Motor neuron (in vitro differentiated cells): ENCODE results near the gene CUL5. TPM values are rescaled to one million over a fixed set of nuclear protein-coding genes. Genes with fewer than 3 reads are reported as not detected.

Experiments
- ATAC-seq, 8 experiments: fragments of 200-7000 bp; cut with Tn5 transposase; replicated peaks in 6 of 8; 2 replicates each; pipeline ENCODE4 v1.8.0; 2021; ENCODE audit warnings: mild to moderate bottlenecking in 8 of 8, moderate library complexity in 8 of 8
- H3K27ac ChIP-seq, 2 donors: fragments of 250-450 bp; sonication (Bioruptor Pico); 2 replicates each; pipeline ENCODE4 v1.9.0; 2021; ENCODE audit warnings: antibody characterized with exemption in 2 of 2, mild to moderate bottlenecking in 2 of 2, moderate library complexity in 1 of 2
- H3K4me1 ChIP-seq, 2 donors: fragments of 250-450 bp; sonication (Bioruptor Pico); replicated peaks in 1 of 2; 2 replicates each; pipeline ENCODE4 v1.6.1; 2021; ENCODE audit warnings: antibody characterized with exemption in 2 of 2, mild to moderate bottlenecking in 2 of 2, moderate library complexity in 1 of 2
- H3K4me3 ChIP-seq, 5 donors: fragments of 250-450 bp; sonication (Bioruptor Pico); 2 replicates each; pipeline ENCODE4 v1.9.0; 2021; ENCODE audit warnings: antibody characterized with exemption in 5 of 5, mild to moderate bottlenecking in 5 of 5, moderate library complexity in 4 of 5
- WGBS, 10 experiments: fragments of 450-650 bp; shearing (Covaris generic); methylation state at CpG; one replicate each; pipeline ENCODE4 v1.0.0; 2022; 5-methylcytosine and 5-hydroxymethylcytosine counted together
- in situ Hi-C, 9 experiments: fragments of 400-800 bp; cut with MboI; loops; one replicate each; pipeline ENCODE4 v1.15.0; 2021; ENCODE audit warnings: low sequenced_read_pairs in 9 of 9, low pct_unique_long_range_greater_than_20kb in 2 of 9; ENCODE audit not compliant: unreplicated experiment in 9 of 9
- total RNA-seq, 8 experiments: library from RNA; unstranded; fragments of 300-600 nt; gene quantifications; 2 replicates each; pipeline versions ENCODE4 v1.2.3 to v1.2.4, GENCODE V29; 2022

Gene CUL5
- total RNA-seq, 8 experiments from 2014 or later: 20.1 to 31.4 (median 24.3) TPM

DNA sequence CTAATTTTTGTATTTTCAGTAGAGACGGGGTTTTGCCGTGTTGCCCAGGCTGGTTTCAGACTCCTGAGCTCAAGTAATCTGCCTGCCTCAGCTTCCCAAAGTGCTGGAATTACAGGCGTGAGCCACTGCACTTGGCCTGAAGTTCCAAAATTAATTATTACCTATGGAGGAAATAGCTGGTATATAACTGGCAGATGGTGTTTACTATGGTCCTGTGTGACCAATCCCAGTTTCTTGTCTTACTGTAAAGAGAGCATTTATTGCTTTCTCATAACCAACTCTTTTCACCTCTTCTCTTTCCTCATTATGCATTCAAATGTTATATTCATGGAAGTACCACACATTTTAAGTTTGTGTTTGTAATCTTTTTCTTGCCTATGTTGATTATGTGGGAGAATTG is 88.5 kb downstream of the CUL5 start:
- Histone ChIP-seq H3K4me3 (no peak overlapping the region), H3K4me1 (no peaks in the 10 kb centered on the region), H3K27ac (no peak overlapping the region)
- WGBS, 10 experiments: 95 to 100% (median 100%) methylated on average over 1 to 3 of the region's 3 CpGs; no CpG with 5 or more reads in 4 of the 10 experiments
- in situ Hi-C loops: no loop called here
- ATAC-seq: no peak

DNA sequence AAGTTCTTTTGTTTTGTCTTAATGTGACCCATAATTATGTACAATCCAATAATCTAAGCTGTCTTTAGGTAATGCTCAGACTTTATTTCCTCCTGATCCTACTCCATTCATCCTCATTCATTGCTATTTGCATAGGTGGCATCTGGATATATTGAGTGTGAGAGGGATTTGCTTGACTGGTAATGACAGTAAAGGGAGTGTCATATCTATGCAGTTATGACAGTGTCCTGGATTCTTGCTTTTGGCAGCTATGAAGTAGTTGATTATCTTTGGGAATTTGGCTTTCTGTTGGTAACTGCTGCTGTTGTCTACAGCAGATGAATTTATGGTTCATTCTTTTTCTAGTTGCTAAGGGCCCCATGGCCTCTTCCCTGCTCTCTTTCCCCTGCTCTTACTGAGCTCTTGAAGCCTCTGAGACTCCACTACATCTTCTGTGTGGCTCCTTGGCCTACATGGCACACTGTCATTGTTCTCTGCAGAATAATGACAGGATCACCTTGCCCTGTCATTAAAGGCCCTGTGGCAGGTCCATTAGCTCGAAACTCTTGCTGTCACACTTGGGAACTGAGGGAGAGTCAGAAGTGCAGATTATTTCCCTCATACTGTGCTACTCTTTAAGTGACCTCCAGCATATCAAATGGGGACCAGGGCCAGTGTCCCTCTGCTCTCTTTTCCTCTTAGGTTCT is 92.5 kb downstream of the CUL5 start:
- WGBS, 10 experiments: 63 to 100% (median 92%) methylated on average over 1 of the region's 1 CpG; no CpG with 5 or more reads in 6 of the 10 experiments
- ATAC-seq: peak in 3 of 8 experiments; percentile 55 to 98 (median 57)
- Histone ChIP-seq H3K4me3 (no peak overlapping the region), H3K4me1 (no peaks in the 10 kb centered on the region), H3K27ac (no peak overlapping the region)
- in situ Hi-C loops: loop anchor here in 1 of 9 experiments (25.0 kb wide), 1 partner anchor 561 kb away; the partner anchor contains the start of gene DDX10

DNA sequence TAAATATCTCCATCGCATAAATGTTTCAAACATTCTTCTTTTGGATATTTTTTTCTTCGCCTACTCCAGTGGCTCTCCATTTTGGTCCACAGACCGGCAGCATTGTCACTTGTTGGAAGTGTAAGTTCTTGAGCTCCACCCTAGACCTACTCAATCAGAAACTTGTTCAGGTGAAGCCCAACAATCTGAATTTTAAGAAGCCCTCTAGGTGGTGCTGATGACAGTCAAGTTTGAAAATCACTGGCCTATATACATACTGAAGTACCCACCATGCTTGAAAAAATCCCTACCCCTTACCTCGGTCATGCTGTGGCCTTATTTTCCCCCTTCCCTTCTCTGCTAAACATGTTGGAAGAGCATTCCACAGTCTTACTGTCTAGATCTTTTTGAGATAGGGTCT is 102.4 kb downstream of the CUL5 start:
- ATAC-seq: no peak
- in situ Hi-C loops: loop anchor here in 1 of 9 experiments (25.0 kb wide), 1 partner anchor 551 kb away; the partner anchor contains the start of gene DDX10
- Histone ChIP-seq H3K27ac (no peak overlapping the region), H3K4me1 (peaks cover 0 to 7% of the 10 kb centered on the region in 2 donors), H3K4me3 (no peak overlapping the region)
- WGBS, 10 experiments: 71 to 100% (median 99%) methylated on average over 1 to 4 of the region's 4 CpGs

DNA sequence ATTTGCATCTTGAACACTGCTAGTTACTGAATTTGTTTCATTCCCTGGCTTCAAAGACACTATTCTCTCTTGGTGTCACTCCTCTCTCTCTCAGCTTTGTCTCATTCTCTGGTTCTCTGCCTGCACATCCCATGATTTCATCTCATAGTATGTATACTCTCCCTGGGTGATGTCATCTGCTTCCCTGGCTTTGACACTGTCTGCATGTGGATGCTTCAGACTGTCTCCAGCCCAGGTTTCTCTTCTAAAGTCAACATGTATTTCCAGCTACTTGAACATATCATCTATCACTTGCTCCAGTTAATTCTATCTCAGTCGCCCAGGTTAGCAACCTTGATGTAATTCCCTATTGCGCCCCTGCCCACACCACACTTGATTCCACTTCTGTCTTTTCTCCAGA is 103.4 kb downstream of the CUL5 start:
- WGBS, 10 experiments: 77 to 100% (median 94%) methylated on average over 1 to 2 of the region's 2 CpGs; no CpG with 5 or more reads in 1 of the 10 experiments
- H3K4me1 ChIP-seq: peaks cover 0 to 7% of the 10 kb centered on the region in 2 donors
- no peak overlapping the region for H3K4me3 ChIP-seq
- no peak overlapping the region for H3K27ac ChIP-seq
- peak in 5 of 8 experiments; percentile 84 to 98 (median 92) for ATAC-seq
- in situ Hi-C loops: loop anchor here in 1 of 9 experiments (25.0 kb wide), 1 partner anchor 550 kb away; the partner anchor contains the start of gene DDX10

DNA sequence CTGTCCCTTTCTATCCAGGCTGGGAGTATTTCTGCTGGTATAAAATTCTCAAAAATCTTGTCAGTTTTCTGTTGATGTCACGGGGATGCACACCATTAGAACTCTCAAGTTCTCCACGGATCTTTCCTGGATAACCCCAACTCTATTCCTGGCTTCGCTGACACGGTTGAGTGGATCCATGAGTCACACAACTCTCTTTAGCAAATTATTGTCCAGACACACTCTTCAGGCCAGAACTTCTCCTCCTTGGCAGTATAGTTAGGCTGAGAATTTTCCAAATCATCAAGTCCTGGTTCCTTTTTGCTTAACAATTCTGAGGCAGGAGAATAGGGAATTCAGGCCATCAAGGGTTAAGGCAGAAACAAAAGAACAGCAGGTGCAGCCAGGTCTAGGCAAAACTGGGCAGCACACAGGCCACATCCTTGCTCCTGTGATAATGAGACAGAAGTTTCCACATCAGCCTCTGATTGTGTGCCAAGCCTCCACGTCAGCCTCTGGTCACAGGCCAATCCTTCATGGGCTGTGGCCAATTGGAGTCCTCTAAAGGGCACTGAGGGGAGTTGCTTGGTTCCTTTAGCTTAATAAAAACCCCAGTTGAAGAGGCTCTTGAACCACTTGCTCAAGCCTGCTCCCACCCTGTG is 106.9 kb downstream of the CUL5 start:
- Histone ChIP-seq H3K27ac (no peak overlapping the region), H3K4me3 (no peak overlapping the region), H3K4me1 (peaks cover 0 to 7% of the 10 kb centered on the region in 2 donors)
- in situ Hi-C loops: loop anchor here in 1 of 9 experiments (25.0 kb wide), 1 partner anchor 547 kb away; the partner anchor contains the start of gene DDX10
- WGBS, 10 experiments: 0 to 100% (median 61%) methylated on average over 1 to 4 of the region's 5 CpGs; no CpG with 5 or more reads in 2 of the 10 experiments
- ATAC-seq: peak; percentile 25 to 91 (median 52)

DNA sequence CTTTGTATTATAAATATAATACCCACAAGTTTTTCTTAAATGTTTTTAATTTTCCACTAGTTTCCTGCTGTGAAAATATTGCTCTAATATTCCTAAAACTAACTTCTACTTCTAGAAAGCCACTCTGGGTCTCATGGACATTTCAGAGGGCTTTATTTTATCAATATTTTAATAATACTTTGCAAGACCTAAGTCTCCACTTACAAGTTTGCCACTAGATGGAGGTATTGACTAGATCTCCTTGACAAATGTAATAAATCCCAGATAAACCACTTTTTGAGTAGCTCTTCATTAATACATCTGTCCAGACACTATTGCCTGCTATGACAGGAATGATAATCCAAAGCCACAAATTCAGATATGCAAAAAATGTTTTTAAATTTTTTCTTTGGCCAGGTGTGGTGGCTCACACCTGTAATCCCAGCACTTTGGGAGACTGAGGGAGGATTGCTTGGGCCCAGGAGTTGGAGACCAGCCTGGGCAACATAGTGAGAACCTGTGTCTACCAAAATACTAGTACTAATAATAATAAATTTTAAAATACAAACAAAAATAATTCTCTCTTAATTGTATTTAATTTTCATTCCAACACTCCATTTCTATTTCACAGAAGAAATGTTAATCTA is 109.2 kb downstream of the CUL5 start:
- Histone ChIP-seq H3K4me1 (peaks cover 9 to 14% of the 10 kb centered on the region in 2 donors), H3K4me3 (no peak overlapping the region), H3K27ac (no peak overlapping the region)
- no peak for ATAC-seq
- in situ Hi-C loops: loop anchor here in 1 of 9 experiments (25.0 kb wide), 1 partner anchor 544 kb away; the partner anchor contains the start of gene DDX10

DNA sequence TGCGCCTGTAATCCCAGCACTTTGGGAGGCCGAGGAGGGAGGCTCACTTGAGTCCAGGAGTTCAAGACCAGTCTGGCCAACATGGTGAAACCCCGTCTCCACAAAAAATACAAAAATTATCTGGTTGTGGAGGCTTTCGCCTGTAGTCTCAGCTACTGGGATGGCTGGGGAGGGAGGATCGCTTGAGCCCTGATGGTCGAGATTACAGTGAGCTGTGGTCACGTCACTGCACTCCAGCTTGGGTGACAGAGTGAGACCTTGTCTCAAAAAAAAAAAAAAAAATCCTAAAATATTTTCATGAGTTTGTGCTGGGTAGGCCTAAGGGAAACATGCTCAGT is 112.2 kb downstream of the CUL5 start:
- in situ Hi-C loops: loop anchor here in 1 of 9 experiments (25.0 kb wide), 1 partner anchor 541 kb away; the partner anchor contains the start of gene DDX10
- Histone ChIP-seq H3K27ac (peak overlapping the region; percentile 6 to 91), H3K4me1 (peaks cover 8 to 11% of the 10 kb centered on the region in 2 donors), H3K4me3 (peak overlapping the region; percentile 56 to 67 (median 61))
- 73 to 100% (median 82%) methylated on average over 1 to 6 of the region's 7 CpGs; no CpG with 5 or more reads in 6 of the 10 experiments for WGBS, 10 experiments
- ATAC-seq: peak in 2 of 8 experiments; percentile 19 to 26

GRCh38 chr11:108121274-108122155 is 112.8 kb downstream of the CUL5 start, which contains the start of gene ACAT1:
Gene ACAT1, plus strand, starts transcription at chr11:108121567. Its CDS starts 40 bp downstream, at chr11:108121607.
- ATAC-seq: peak; percentile 90 to 98 (median 97)
- Histone ChIP-seq H3K4me1 (peaks cover 8 to 11% of the 10 kb centered on the region in 2 donors), H3K27ac (peak within 1 kb of the TSS; percentile 77 to 91), H3K4me3 (peak within 1 kb of the TSS; percentile 56 to 67 (median 61))
- WGBS, 10 experiments: 0 to 14% (median 0%) methylated on average over 1 to 21 of the region's 73 CpGs; no CpG with 5 or more reads in 1 of the 10 experiments
- in situ Hi-C loops: loop anchor here in 1 of 9 experiments (25.0 kb wide), 1 partner anchor 541 kb away; the partner anchor contains the start of gene DDX10

DNA sequence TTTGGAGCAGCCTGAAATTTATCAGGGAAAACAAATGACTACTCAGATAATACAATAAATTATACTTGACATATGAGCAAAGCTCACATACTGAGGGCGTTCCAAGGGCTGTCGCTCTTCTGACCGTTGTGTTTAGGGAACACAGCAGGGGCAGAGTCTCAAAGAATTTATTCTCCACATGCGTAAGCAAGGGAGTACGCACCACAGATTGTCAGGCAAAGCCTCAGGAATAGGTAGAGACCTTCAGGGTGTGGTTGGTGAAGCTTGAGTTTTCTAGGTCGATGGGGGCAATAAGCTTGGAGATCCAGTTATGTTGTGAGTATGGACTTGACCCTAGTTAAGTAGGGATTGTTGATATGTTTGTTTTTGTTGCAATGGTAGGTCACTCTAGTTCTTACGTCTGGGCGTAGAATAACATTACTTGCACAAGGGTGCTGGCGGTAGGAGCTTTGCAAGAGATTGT is 113.5 kb downstream of the CUL5 start:
- in situ Hi-C loops: loop anchor here in 1 of 9 experiments (25.0 kb wide), 1 partner anchor 540 kb away; the partner anchor contains the start of gene DDX10
- 0 to 66% (median 29%) methylated on average over 2 to 9 of the region's 9 CpGs for WGBS, 10 experiments
- H3K4me3 ChIP-seq: peak overlapping the region; percentile 56 to 67 (median 61)
- ATAC-seq: peak; percentile 5 to 47 (median 28)
- H3K4me1 ChIP-seq: peaks cover 8 to 11% of the 10 kb centered on the region in 2 donors
- peak overlapping the region; percentile 77 to 91 for H3K27ac ChIP-seq

GRCh38 chr11:108125096-108125495 is 116.4 kb downstream of the CUL5 start:
- in situ Hi-C loops: no loop called here
- peaks cover 8 to 11% of the 10 kb centered on the region in 2 donors for H3K4me1 ChIP-seq
- H3K4me3 ChIP-seq: no peak overlapping the region
- H3K27ac ChIP-seq: no peak overlapping the region
- 88 to 100% (median 98%) methylated on average over 2 to 5 of the region's 5 CpGs; no CpG with 5 or more reads in 2 of the 10 experiments for WGBS, 10 experiments
- ATAC-seq: no peak

DNA sequence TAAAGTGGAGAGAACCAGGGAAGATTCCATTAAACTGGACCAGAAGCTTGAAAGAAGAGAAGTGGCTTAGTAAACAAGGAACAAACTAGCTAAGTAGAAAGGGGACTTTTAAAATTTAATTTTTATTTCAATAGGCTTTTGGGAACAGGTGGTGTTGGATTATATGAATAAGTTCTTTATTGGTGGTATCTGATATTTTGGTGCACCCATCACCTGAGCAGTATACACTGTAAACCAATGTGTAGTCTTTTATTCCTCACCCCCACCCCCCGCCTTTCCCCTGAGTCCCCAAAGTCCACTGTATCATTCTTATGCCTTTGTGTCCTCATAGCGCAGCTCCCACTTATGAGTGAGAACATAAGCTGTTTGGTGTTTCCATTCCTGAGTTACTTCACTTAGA is 120.1 kb downstream of the CUL5 start:
- Histone ChIP-seq H3K27ac (no peak overlapping the region), H3K4me3 (no peak overlapping the region), H3K4me1 (no peaks in the 10 kb centered on the region)
- in situ Hi-C loops: no loop called here
- 83 to 100% (median 100%) methylated on average over 1 to 2 of the region's 2 CpGs; no CpG with 5 or more reads in 6 of the 10 experiments for WGBS, 10 experiments
- no peak for ATAC-seq

GRCh38 chr11:108131993-108132392 is 123.3 kb downstream of the CUL5 start:
- Histone ChIP-seq H3K27ac (no peak overlapping the region), H3K4me1 (no peaks in the 10 kb centered on the region), H3K4me3 (no peak overlapping the region)
- in situ Hi-C loops: no loop called here
- no peak for ATAC-seq
- 55 to 100% (median 100%) methylated on average over 1 of the region's 1 CpG; no CpG with 5 or more reads in 6 of the 10 experiments for WGBS, 10 experiments
